HG02623 (cell line): ENCODE measurements around the gene PIP4K2A.
"Not testable (repeated sequence)": the region's sequence is repeated elsewhere in the genome, so short reads cannot be mapped to it uniquely, and the experiment has no call there.

Source experiments
- ATAC-seq: cut with Tn5 transposase; IDR thresholded peaks from one replicate; pipeline ENCODE4 v1.9.1; 2021; ENCODE audit warnings: moderate library complexity; ENCODE audit not compliant: unreplicated experiment

Gene PIP4K2A

DNA sequence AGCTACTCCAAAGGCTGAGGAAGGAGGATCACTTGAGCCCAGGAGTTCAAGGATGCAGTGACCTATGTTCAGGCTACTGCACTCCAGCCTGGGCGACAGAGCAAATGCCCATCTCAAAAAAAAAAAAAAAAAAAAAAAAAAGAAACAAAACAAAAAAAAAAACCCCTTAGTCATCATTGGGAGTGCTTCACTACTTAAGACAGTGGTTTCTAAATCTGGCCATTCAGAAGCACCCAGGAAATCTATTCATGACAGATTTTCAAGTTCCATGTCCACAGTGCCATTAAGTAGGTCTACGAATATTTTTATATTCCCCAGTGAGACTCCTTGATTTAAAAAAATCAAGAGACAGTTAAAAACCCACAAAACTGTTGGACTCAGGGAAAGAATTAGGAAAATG lies 182.9 kb downstream of the PIP4K2A start:
- ATAC-seq, result no peak

DNA sequence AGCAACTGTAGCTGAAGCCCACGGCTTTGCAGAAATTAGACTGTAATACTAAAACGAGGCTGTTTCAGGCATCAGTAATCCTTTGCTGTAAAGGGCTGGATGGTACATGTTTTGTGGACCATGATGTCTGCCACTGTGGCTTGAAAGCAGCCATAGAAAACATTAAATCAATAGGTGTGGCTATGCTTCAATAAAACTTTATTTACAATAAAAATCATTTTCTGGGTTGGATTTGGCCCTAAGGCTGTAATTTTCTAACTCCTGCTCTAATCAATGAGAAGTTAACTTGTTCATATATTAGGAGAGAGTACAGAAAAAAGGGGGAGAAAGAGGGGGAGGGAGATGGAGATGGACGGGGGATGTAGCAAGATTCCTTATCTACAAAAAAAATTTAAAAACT lies 183.4 kb downstream of the PIP4K2A start:
- ATAC-seq, result no peak

DNA sequence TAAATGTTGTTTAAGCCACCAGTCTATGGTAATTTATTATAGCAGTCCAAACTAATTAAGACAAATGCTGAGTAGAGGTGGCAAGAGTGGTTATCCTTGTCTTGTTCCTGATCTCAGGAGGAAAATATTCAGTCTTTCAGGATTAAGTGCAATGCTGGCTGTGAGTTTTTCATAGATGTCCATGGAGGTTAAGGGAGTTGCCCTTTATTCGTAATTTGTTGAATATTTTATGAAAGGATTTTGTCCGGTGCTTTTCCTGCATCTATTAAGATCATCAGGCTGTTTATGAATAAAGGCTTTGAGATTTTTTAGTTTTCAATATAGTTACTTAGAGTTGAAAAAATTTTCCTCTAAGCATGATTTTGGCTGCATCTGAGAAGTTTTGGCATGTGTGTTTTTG lies 186.9 kb downstream of the PIP4K2A start:
- no peak for ATAC-seq

DNA sequence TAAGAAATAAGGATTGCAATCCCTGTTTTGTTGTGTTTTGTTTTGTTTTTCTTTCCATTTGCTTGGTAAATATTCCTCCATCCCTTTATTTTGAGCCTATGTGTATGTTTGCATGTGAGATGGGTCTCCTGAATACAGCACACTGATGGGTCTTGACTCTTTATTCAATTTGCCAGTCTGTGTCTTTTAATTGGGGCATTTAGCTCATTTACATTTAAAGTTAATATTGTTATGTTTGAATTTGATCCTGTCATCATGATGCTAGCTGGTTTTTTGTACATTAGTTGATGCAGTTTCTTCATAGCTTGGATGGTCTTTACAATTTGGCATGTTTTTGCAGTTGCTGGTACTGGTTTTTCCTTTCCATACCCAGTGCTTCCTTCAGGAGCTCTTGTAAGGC lies 190.0 kb downstream of the PIP4K2A start:
- ATAC-seq, result not testable (repeated sequence)

DNA sequence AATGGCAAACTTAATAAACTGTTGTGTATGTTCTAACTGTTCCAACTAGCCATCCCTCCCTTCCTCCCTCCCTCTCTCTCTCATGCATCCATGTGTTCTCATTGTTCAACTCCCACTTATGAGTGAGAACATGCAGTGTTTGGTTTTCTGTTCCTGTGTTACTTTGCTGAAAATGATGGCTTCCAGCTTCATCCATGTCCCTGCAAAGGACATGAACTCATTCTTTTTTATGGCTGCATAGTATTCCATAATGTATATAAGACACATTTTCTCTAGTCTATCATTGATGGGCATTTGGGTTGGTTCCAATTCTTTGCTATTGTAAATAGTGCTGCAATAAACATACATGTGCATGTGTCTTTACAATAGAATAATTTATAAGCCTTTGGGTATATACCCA lies 193.7 kb downstream of the PIP4K2A start:
- not testable (repeated sequence) for ATAC-seq

DNA sequence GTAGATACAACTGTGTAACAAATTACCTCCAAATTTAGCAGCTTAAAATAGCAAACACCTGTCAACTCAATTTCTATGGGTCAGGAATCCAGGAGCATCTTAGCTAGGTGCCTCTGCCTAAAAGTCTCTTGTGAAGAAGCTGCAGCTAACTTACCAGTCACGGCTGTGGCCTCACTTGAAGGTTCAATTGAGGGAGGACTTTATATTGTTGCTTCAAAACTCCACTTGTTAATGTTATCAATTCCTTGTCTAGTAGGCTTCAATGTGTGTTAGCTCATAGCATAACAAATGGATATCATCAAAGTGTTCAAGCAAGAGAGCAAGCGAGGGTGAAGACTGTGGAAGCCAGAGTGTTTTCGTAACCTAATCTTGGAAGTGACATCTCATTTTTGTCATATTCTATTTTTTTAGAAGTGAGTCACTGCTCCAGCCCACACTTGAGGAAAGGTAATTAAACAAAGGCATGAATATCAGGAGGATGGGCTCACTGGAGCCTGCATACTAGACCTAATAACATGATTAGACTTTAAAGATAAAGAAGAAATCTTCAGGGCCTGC lies 196.1 kb downstream of the PIP4K2A start:
- ATAC-seq, result no peak

DNA sequence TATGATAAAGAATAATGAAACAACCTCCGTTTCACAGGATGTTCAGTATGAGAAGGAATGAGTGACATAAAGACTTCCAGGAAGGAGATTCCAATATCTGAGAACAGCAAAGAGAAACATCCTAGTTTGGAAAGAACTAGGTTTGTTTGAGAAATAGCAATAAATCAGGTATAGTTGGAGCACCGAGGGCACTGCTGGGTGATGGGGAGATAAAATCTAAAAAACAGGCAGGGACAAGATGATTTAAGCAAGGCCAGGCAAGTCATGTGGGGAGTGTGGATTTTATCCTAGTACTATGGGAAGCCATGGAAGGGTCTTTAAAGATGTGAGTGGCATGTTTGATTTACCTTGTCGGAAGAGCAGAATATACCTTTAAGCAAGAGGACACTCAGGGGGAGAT lies 199.4 kb downstream of the PIP4K2A start:
- no peak for ATAC-seq

DNA sequence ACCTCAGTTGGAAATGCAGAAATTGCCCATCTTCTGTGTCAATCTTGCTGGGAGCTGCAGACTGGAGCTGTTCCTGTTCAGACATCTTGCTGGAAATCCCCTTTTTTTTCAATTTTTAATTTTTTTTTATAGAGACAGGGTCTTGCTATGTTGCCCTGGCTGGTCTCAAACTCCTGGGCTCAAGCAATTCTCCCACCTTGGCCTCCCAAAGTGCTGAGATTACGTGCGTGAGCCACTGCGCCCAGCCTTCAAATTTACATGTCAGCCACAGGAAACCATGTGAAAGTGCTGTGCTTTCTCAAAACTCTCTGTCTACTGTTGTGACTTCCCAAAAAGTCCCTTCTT lies 200.0 kb downstream of the PIP4K2A start:
- ATAC-seq, result not testable (repeated sequence)

DNA sequence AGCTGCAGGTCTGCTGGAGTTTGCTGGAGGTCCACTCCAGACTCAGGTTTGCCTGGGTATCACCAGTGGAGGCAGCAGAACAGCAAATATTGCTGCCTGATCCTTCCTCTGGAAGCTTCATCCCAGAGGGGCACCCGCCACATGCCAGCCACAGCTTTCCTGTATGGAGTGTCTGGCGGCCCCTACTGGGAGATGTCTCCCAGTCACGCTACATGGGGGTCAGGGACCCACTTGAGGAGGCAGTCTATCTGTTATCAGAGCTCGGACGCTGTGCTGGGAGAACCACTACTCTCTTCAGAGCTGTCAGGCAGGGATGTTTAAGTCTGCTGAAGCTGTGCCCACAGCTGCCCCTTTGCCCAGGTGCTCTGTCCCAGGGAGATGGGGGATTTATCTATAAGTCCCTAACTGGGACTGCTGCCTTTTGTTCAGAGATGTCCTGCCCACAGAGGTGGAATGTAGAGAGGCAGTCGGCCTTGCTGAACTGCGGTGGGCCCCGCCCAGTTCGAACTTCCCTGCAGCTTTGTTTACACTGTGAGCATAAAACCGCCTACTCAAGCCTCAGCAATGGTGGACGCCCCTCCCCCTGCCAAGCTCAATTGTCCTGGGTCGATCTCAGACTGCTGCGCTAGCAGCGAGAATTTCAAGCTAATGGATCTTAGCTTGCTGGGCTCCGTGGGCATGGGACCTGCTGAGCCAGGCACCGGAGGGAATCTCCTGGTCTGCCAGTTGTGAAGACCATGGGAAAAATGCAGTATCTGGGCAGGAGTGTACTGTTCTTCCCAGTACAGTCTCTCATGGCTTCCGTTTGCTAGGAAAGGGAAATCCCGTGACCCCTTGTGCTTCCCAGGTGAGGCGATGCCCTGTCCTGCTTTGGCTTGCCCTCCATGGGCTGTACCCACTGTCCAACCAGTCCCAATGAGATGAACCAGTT lies 200.6 kb downstream of the PIP4K2A start:
- ATAC-seq, result not testable (repeated sequence)

DNA sequence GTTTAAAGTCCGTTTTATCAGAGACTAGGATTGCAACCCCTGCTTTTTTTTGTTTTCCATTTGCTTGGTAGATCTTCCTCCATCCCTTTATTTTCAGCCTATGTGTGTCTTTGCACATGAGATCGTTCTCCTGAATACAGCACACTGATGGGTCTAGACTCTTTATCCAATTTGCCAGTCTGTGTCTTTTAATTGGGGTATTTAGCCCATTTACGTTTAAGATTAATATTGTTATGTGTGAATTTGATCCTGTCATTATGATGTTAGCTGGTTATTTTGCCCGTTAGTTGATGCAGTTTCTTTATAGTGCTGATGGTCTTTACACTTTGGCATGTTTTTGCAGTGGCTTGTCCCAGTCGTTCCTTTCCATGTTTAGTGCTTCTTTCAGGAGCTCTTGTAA lies 202.4 kb downstream of the PIP4K2A start:
- ATAC-seq, result not testable (repeated sequence)

DNA sequence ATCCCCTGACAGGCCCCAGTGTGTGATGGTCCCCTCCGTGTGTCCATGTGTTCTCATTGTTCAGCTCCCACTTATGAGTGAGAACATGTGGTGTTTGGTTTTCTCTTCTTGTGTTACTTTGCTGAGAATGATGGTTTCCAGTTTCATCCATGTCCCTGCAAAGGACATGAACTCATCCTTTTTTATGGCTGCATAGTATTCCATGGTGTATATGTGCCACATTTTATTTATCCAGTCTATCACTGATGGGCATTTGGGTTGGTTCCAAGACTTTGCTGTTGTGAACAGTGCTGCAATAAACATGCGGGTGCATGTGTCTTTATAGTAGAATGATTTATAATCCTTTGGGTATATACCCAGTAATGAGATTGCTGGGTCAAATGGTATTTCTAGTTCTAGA lies 206.2 kb downstream of the PIP4K2A start:
- not testable (repeated sequence) for ATAC-seq

DNA sequence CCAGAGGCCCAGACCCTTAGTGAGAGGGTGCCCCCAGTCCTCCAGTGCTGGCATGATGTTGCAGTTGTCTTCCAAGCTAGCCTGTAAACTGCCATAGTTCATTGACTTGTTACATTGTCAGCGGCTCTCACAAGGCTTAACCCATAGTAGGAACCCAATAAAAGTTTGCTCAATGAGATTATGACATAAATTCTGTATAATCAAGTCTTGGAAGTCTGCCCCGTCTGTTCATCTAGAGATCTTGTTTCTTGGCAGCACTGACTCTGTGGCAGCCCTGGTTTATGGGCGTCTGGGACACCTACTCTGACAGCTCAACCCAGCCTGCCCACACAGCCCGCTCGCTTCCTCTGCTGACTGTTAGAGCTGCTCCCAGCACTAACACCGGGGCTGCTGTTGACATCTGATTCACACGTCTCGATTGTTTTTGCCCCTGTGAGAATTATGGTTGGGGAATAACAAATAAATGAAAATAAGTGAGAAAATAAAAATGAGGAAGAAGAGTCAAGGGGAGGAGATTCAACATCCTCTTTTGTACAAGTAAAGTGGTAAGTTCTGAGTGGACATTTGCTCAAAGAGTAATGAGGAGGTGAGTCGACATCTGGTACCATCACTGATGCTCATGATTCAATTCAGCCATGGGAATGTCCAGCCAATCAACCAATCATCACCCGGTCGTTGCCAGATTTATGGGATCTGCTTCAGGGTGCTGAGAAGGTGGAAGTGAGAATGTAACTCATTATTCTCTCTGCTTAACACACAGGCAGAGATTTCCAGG lies 208.3 kb downstream of the PIP4K2A start:
- peak; percentile 68 for ATAC-seq

DNA sequence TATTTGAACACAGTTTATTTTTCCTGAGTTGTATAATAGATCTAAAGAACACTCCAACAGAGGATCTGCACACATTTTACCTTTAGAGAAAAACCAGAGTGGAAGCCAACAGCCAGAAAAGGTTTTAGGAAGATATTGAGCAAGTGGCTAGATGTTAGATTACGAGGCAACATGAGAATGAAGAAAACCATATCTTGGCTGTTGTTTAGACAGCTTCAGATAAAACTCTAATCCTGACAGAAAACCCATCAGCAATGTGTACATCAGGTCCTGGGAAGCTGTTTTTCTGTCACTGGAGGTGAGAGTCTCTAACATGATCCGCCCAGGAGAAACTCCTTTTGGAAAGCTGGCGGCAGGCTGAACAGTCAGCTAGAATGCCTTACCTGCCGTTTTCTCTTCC lies 209.6 kb downstream of the PIP4K2A start:
- no peak for ATAC-seq

DNA sequence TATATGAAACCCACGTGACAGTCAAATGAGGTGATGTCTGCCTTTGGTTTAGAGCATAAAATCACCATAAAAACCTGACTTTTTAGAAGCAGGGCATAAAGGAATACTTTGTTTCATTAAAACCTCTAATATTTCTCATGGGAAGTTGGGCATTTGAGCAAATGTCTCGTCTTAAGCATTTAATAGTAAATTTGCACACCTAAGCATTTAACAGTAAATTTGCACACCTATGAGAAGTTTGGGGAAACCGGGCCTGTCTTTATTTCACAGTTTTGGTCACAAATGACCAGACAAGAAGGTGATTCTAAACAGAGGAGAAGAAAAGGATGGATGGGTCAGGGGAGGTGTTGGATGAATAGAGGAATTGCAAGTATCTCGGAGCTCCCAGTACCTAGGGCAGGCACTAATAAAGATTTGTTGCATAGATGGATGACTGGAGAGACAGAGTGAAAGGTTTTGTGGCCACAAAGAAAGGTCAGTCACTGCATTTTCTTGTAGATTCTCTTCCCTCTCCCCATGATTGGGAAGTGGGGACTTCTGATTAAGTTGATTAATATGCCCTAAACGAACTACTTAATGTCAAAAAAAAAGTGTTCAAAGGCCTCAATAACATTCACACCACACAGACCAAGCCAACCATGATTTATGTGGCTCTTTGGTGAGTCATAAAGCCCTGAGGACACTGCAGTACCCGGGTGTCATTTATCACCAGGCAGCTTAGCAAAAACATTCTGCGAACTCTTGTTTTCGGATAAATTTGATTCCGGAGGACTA lies 210.9 kb downstream of the PIP4K2A start:
- no peak for ATAC-seq

DNA sequence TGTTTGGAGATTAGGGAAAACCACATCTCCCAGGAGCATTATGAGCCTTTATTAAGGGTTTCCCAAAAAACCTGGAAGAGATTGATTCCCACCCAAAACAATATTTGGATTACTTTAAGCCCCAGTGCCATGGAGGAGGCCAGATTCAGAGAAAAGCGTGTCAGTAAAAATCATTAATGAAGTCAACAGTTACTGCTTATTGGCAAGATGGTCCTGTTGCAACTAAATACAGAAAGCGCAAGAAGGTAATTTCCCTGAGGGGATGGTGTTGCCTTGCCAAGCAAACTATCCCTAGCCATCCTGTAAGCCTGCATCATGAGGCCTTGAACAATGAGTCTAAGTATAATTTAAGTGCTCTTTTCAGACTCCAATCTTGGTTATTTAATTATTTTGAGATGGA lies 212.5 kb downstream of the PIP4K2A start:
- ATAC-seq, result no peak

DNA sequence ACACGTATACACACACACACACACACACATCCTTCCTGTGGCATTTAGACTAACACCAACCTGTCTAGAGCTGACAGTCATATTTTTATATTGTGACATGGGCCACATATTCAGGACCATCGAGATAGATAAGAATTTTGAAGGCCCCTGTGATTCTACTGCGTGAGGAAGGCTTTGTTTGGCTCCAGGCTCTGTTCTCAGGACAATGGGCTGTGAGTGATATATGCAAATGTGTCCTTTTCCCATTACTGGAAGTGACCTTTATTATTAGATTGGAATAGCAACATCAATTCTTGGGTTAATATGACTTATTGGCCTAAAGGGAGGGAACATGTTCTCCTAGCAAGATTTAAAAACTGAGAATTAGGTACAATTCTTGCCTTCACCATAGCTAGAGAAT lies 213.0 kb downstream of the PIP4K2A start:
- no peak for ATAC-seq

DNA sequence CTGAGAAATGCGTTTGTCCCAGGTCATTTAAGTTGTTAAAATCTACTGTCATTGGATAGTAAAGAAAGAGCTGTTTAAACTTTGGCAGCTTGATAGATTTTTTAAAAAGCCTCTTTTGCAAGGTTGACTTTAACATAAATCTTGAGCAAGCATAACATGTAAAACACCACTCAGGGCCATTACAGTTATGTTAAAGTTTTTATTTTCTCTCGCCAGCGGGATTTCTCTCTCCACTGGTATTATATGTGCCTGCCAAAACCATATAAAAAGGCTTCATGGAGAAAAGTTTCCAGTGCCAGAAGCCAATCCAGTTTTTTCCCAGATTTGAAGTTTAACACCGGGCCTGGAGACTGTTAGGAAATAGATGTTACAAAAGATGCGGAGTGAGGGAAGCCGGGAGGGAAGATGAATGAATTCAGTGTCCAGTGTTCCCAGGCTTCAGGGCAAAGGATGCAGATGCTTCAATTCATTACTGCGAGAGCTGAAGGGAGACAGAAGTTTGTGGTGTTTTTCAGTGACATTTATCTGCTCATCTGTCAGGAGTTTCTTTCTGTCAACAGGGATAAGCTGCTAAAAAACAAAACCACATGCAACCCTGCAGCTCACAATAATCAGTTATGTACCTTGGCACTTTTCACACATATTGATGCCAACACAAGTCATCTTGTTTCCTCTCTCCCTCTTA lies 213.6 kb downstream of the PIP4K2A start:
- no peak for ATAC-seq

DNA sequence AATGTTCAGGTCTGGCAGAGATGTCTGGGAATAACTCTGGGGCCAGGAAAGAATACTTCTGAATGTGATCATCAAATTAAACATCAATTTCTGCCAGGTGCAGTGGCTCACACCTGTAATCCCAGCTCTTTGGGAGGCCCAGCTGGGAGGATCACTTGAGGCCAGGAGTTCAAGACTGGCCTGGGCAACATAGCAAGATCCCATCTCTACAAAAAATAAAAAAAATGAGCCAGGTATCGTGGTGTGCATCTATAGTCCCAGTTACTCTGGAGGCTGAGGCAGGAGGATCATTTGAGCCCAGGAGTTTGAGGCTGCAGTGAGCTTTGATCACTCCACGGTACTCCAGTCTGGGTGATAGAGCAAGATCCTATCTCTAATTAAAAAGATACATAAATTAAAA lies 214.4 kb downstream of the PIP4K2A start:
- not testable (repeated sequence) for ATAC-seq

DNA sequence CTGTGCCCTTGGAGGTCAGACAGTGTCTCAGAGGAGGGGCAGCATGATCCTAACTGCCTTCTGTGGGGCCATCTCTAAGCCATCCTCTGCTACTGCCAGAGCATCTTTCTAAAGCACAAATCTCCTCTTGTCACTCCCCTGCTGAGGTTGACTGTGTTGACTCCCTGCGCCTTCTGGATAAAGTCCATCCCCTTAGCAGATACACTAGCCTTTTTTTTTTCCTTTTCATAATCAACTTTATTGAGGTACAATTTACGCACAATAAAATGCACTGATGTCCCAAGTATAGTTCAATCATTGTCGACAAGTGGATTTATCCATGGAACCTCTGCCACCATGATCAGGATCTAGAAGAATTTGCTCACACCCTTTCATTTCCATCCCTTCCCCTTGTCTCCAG lies 219.0 kb downstream of the PIP4K2A start:
- ATAC-seq, result no peak

DNA sequence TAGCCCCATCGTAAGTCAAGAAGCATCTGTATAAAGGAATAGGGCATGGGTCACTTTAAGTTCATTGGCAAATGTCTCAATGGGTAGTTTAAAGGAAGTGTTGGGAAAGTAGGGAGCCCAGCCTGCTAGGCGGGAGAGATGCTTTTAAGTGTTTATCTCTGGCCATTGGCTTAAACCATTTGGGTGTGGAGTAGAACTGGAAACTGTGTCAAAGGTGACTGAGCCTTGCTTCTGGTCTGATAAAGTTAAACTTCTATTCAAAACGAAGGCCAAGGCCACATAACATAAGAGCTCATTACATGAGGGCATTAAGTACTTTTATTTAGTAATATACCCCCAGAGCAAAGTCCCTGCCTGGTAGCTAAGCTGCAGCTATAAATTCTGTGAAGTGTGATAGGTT lies 220.4 kb downstream of the PIP4K2A start:
- ATAC-seq, result no peak
